Fibroblast of villous mesenchyme (primary cell): Measurements from ENCODE around the gene FOXP2. TPM values are rescaled to one million over a fixed set of nuclear protein-coding genes. Genes with fewer than 3 reads are reported as not detected.

Experiments
- DNase-seq: peaks from one replicate; pipeline ENCODE4 v3.0.0-alpha.2; 2010; ENCODE audit warnings: low read depth
- H3K4me3 ChIP-seq: 2 replicates; pipeline ENCODE4 v1.5.1; 2011; ENCODE audit warnings: low read depth, mild to moderate bottlenecking, low read length
- CTCF ChIP-seq: IDR thresholded peaks from 2 replicates; pipeline ENCODE4 v1.5.1; 2012; ENCODE audit warnings: low read depth, mild to moderate bottlenecking, low read length; ENCODE audit not compliant: insufficient read depth
- total RNA-seq: library from RNA; depleted of rRNA; stranded (reverse); fragments of >200 nt; gene quantifications from 2 replicates; pipeline ENCODE4 v1.2.3, GENCODE V29; 2012

The FOXP2 gene
- total RNA-seq, 1 donor, result 0.86 TPM

- DNase-seq, result no peak
- no peak overlapping the region for H3K4me3 ChIP-seq
- no peak for TF ChIP-seq CTCF
These were observed 205.6 kb downstream of the FOXP2 start for GRCh38 chr7:114620208-114620607.

GRCh38 chr7:114622221-114622620 lies 207.6 kb downstream of the FOXP2 start:
- no peak for DNase-seq
- H3K4me3 ChIP-seq, result no peak overlapping the region
- TF ChIP-seq CTCF, result no peak

GRCh38 chr7:114623146-114623545 lies 208.5 kb downstream of the FOXP2 start:
- H3K4me3 ChIP-seq, result no peak overlapping the region
- no peak for TF ChIP-seq CTCF
- DNase-seq, result no peak

- TF ChIP-seq CTCF, result no peak
- peak; percentile 10 for DNase-seq
- H3K4me3 ChIP-seq, result no peak overlapping the region
These were observed 212.6 kb downstream of the FOXP2 start for GRCh38 chr7:114627231-114627630.

- DNase-seq, result no peak
- TF ChIP-seq CTCF, result no peak
- H3K4me3 ChIP-seq, result no peak overlapping the region
These were observed 213.7 kb downstream of the FOXP2 start for GRCh38 chr7:114628362-114628761.

- DNase-seq, result no peak
- no peak for TF ChIP-seq CTCF
- no peak overlapping the region for H3K4me3 ChIP-seq
These were observed 215.1 kb downstream of the FOXP2 start for GRCh38 chr7:114629762-114630161.

- H3K4me3 ChIP-seq, result no peak overlapping the region
- no peak for TF ChIP-seq CTCF
- DNase-seq, result no peak
These were observed 215.8 kb downstream of the FOXP2 start for GRCh38 chr7:114630201-114630990.
